ENCODE data around the gene SPIN1. TPM values are rescaled to one million over a fixed set of nuclear protein-coding genes. Genes with fewer than 3 reads are reported as not detected.

Gene SPIN1
- total RNA-seq, 4 donors from 2014 or later = 44.7 to 73.6 (median 61.3) TPM

GRCh38 chr9:88522360-88522759 lies 134.1 kb downstream of the SPIN1 start:
- WGBS, 2 donors = 80 to 91% methylated on average over 4 of the region's 4 CpGs
- H3K4me3 ChIP-seq = no peak overlapping the region
- no peaks in the 10 kb centered on the region for H3K27me3 ChIP-seq
- H3K36me3 ChIP-seq = no peaks in the 10 kb centered on the region
- no peaks in the 10 kb centered on the region for H3K4me1 ChIP-seq
- H3K9me3 ChIP-seq = no peaks in the 10 kb centered on the region
- TF ChIP-seq EP300 (IDR thresholded peaks at IDR 0.05) = no peak
- TF ChIP-seq POLR2A (IDR thresholded peaks at IDR 0.05) = no peak
- no peak for TF ChIP-seq CTCF (IDR thresholded peaks at IDR 0.05)
- no peak for DNase-seq (ENCODE audit: low spot score in 2 of 2)
- no peak overlapping the region for H3K27ac ChIP-seq

- WGBS, 2 donors = 79 to 83% methylated on average over 3 of the region's 3 CpGs
- DNase-seq (ENCODE audit: low spot score in 2 of 2) = no peak
Measured at GRCh38 chr9:88523056-88523455, 134.8 kb downstream of the SPIN1 start.

GRCh38 chr9:88524911-88525310 lies 136.7 kb downstream of the SPIN1 start:
- no peak for DNase-seq (ENCODE audit: low spot score in 2 of 2)
- no peaks in the 10 kb centered on the region for H3K9me3 ChIP-seq

More at GRCh38 chr9:88523056-88523455, 134.8 kb downstream of the SPIN1 start:
- no peaks in the 10 kb centered on the region for H3K9me3 ChIP-seq
- no peak overlapping the region for H3K4me3 ChIP-seq
- no peaks in the 10 kb centered on the region for H3K27me3 ChIP-seq
- no peak overlapping the region for H3K27ac ChIP-seq
- no peaks in the 10 kb centered on the region for H3K4me1 ChIP-seq
- H3K36me3 ChIP-seq = no peaks in the 10 kb centered on the region
- TF ChIP-seq POLR2A (IDR thresholded peaks at IDR 0.05) = no peak

GRCh38 chr9:88527618-88528017 lies 139.4 kb downstream of the SPIN1 start:
- Histone ChIP-seq H3K4me3 (no peak overlapping the region), H3K36me3 (no peaks in the 10 kb centered on the region), H3K9me3 (no peaks in the 10 kb centered on the region), H3K27me3 (peaks cover 0 to 1% of the 10 kb centered on the region in 2 donors), H3K27ac (no peak overlapping the region), H3K4me1 (peaks cover 0 to 36% (median 2%) of the 10 kb centered on the region in 4 donors)
- TF ChIP-seq POLR2A (IDR thresholded peaks at IDR 0.05) (no peak), EP300 (IDR thresholded peaks at IDR 0.05) (no peak), CTCF (IDR thresholded peaks at IDR 0.05) (no peak)
- DNase-seq (ENCODE audit: low spot score in 2 of 2) = no peak
- WGBS, 2 donors = 76 to 84% methylated on average over 7 of the region's 7 CpGs

More at GRCh38 chr9:88524911-88525310, 136.7 kb downstream of the SPIN1 start:
- Histone ChIP-seq H3K36me3 (no peaks in the 10 kb centered on the region), H3K4me1 (peaks cover 0 to 15% (median 1%) of the 10 kb centered on the region in 4 donors), H3K4me3 (no peak overlapping the region), H3K27me3 (no peaks in the 10 kb centered on the region), H3K27ac (no peak overlapping the region)
- TF ChIP-seq POLR2A (IDR thresholded peaks at IDR 0.05) (no peak), EP300 (IDR thresholded peaks at IDR 0.05) (no peak), CTCF (IDR thresholded peaks at IDR 0.05) (no peak)
- 89 to 92% methylated on average over 8 of the region's 8 CpGs for WGBS, 2 donors

Other genes starting within 250 kb of the SPIN1 start
- gene SPATA31C2, start 250.0 kb upstream of the SPIN1 start, total RNA-seq = under 1 TPM in 1 of 4 donors, not detected in 3; 0.22 TPM
- gene NXNL2, start 146.7 kb downstream of the SPIN1 start, total RNA-seq = 1 to 10 TPM in 3 of 4 donors, not detected in 1; 1.5 to 4.6 (median 1.8) TPM

Measured in tibial nerve (tissue), 4 donors.